Stimulated activated CD8-positive, alpha-beta memory T cell treated with anti-CD3 and anti-CD28 coated beads, Interleukin-15, amount 100 ng/mL, for 24 hours (primary cell): ENCODE data around the gene ZNF157.
"Not testable (repeated sequence)": the region's sequence is repeated elsewhere in the genome, so short reads cannot be mapped to it uniquely, and the experiment has no call there.

Source experiments
- DNase-seq: peaks from one replicate; pipeline ENCODE4 v3.0.0-alpha.2; 2020; ENCODE audit warnings: low read depth

ZNF157 gene

GRCh38 chrX:47370278-47370677 is at the start of gene ZNF157:
Gene ZNF157 (plus strand): TSS chrX:47370578. CDS start chrX:47370669, 91 bp downstream.
- no peak for DNase-seq

DNA sequence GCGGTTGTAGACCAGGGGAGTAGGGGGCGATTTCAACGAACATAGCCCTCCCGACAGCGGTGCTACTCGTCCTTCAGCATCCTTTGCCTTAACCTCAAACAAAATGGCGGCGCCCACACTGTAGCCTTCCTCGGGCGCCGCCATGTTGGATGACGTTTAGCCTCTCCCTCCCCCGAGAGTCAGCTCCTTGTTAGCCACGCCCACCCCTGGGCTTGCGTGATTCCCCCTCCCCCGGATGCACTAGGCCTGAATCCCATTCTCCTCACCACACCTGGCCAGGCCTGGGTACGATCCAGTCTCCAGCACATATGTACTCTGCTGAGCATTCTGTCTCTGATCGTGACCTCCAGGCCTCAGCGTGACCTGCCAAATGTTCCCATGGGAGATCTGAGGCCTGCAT is 49.0 kb upstream of the ZNF157 start:
- DNase-seq: no peak

DNA sequence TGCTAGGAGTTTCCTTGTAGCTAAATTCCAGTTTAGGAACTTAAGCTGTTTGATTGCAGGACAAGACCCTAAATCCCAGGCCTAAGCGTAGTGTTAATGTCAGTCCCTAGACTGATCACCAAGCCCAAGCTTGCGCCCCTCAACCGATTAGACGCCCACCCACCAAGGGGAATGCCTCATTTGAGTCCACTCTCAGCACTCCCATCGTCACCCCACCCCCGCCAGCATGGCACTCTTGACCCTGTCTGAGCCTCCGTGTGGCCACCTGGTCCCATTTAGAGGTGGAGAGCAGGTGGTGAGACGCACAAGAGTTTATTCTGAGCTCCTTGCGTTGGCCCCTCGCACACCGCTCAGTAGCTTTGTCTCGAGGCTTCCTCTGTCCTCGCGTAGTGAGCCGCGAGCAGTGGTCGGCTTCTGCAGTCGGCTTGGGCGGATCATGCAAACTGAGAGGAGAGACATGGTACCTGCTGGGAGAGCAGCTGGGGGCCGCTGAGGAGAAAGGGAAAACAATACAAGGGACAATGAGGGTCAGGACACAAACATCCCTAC is 48.5 kb upstream of the ZNF157 start:
- DNase-seq: no peak

DNA sequence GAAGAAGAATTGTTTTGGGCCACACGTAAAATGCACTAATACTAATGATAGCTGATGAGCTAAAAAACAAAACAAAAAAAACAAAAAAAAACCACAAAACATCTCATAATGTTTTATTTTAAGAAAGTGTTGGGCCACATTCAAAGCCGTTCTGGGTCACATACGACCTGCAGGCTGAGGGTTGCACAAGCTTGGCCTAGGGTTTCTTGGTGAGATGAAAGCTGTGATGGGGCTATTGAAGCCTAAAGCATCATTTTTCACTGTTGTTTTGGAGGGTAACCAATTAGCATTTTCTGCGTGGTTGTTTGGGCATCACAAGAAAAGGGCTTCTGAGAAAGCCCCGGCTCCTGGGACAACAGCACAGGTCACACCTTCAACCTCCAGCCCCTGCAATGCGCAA is 42.5 kb upstream of the ZNF157 start:
- no peak for DNase-seq

DNA sequence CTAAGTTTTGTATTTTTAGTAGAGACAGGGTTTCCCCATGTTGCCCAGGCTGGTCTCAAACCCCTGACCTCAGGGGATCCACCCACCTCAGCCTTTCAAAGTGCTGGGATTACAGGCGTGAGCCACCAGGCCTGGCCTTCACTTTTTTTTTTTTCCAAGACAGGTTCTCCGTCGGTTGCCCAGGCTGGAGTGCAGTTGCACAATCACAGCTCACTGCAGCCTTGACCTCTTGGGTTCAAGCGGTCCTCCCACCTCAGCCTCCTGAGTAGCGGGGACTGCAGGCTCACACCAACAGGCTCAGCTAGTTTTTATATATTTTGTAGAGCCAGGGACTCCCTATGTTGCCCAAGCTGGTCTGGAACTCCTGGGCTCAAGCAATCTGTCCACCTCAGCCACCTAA is 37.6 kb upstream of the ZNF157 start:
- DNase-seq: not testable (repeated sequence)

DNA sequence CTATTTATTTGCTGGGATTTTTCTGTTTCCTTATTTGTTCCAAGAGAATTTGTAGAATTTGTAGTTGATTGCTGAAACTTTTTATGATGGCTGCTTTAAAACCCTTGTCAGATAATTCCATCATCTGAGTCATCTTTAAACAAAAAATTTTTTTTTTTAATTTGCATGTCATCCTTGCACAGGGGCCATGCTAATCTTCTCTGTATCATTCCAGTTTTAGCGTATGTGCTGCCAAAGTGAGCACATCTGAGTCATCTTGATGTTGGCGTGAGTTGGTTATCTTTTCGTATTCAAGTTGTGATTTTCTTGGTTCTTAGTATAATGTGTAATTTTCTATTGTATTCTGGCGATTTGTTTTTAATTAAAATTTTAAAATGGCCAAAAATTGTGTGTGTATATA is 18.7 kb upstream of the ZNF157 start:
- no peak for DNase-seq

DNA sequence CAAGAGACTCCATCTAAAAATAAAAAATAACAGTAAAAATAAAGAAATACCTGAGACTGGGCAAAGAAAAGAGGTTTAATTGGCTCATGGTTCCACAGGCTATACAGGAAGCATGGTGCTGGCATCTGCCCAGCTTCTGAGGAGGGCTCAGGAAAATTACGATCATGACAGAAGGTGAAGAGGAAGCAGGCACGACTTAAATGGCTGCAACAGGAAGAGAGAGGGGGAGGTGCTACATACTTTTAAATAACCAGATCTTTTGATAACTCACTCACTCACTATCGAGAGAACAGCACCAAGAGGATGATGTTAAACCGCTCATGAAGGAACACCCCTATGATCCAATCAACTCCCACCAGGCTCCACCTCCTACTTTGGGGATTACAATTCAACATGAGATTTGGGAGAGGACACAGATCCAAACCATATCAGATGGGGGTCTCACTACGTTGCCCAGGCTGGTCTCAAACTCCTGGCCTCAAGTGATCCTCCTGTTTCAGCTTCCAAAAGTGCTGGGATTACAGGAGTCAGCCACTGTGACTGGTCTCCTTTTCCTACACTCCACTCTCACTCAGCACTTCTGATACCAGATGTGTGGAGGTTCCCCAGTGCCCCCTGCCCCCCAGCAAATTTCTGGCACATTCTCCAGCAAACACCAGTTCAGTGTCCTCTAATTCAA is 11.9 kb upstream of the ZNF157 start:
- no peak for DNase-seq

GRCh38 chrX:47360423-47361179 is 9.8 kb upstream of the ZNF157 start:
- no peak for DNase-seq

DNA sequence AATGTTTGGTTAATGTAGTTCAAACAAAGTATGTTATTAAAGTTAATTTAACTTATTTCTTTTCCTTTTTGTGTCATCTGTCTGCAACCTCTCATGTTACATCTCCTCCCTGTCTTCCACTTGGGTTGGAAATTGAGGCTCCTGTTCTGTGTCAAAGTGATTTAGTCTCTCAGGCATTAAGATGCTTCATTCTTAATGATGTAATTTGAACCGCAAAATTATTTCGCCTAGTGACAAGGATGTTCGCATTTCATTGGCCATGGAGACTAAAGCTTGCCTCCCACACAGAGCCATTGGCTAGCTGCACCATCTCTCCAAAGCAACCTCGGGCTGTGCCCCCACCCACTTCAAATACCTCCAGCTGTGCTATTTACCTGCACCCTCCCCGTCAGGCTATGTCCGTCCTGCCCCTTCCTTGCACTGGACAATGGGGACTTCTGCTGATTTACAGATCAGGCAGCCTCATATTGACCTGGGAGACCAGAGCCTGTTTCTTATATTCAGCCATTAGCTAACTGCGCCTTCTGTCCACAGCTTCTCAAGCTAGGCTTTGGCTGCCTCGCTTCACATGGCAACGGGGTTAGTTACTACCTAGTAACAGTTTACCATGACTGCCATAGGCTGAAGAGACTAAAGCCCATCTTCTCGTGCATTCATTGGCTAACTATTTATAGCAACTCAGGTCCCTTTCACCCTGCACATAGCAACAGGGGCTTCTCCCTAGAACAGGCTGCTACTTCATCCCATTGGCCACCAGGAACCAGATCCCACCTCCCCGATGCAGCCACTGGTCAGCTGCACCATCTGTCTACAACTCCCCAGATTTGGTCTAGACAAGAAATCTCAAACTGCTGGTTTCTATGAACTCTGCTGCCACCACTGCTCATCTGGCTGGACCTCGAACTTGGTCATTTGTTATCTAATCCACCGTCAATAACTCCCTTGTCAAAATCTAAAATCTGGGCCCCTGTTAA is 8.6 kb upstream of the ZNF157 start:
- no peak for DNase-seq

GRCh38 chrX:47366041-47366722 is 4.2 kb upstream of the ZNF157 start:
- DNase-seq: no peak

DNA sequence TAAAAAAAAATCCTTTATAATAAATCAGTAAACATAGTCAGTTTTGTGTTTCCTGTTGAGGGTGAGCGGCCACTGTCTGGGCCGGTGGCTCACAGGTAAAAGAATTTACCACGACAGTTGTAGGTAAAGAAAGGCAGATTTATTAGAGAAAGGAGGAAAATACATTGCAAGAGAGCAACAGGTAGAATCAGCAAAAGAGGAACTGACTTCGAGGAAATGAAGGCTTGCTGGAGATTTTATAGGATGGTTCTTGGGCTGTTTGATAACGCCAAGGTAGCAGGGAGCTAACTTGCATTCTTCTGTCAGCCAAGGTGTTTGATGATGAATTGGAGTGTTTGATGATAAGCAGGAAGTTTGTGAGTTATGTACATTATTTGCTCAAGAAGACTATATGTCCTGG is 2.8 kb downstream of the ZNF157 start:
- no peak for DNase-seq

- DNase-seq: no peak
Measured at GRCh38 chrX:47380268-47380667, 9.9 kb downstream of the ZNF157 start.

DNA sequence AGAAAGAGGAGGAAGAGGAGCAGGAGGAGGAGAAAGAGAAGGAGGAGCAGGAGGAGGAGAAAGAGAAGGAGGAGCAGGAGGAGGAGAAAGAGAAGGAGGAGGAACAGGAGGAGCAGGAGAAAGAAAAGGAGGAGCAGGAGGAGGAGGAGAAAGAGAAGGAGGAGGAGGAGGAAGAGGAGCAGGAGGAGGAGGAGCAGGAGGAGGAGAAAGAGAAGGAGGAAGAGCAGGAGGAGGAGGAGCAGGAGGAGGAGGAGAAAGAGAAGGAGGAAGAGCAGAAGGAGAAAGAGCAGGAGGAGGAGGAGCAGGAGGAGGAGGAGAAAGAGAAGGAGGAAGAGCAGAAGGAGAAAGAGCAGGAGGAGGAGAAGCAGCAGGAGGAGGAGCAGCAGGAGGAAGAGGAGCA is 10.5 kb downstream of the ZNF157 start:
- not testable (repeated sequence) for DNase-seq

GRCh38 chrX:47384502-47384901 is 14.1 kb downstream of the ZNF157 start:
- DNase-seq: peak; percentile 21

GRCh38 chrX:47390780-47391179 is 20.4 kb downstream of the ZNF157 start:
- no peak for DNase-seq

GRCh38 chrX:47413179-47413594 is 42.8 kb downstream of the ZNF157 start:
- DNase-seq: no peak

- DNase-seq: no peak
Measured at GRCh38 chrX:47420265-47420664, 49.9 kb downstream of the ZNF157 start.

DNA sequence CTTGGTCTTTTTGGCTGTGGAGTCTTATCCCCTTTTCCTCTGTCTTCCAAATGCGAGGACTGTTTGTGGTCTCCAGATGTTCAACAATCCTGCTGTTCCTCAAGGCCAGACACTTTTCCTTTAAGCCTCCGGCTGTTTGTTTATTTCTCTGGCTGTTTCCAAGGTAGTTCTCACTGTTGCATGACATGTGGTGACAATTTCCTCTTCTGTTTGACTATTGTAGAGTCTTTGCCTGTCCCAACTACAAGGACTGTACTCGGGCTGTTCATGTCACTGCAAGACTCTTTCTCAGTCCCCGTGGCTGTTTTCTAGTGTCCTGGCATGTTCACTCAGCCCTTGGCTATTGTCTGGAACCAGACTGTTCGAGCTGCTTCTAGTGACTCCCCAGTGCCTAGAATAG is 50.6 kb downstream of the ZNF157 start:
- DNase-seq: no peak

DNA sequence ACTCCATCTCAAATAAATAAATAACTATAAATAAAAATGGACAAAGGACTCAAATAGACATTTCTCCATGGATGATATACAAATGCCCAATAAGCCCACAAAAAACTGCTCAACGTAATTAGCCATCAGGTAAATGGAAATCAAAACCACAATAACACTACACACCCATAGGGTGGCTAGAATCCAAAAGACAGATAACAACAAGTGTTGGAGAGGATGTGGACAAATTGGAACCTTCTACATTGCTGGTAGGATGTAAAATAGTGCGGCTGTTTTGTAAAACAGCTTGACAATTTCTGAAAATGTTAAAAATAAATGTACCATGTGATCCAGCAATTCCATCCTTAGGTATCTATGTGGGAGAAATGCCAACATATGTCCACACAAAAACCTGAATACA is 52.1 kb downstream of the ZNF157 start:
- DNase-seq: no peak

DNA sequence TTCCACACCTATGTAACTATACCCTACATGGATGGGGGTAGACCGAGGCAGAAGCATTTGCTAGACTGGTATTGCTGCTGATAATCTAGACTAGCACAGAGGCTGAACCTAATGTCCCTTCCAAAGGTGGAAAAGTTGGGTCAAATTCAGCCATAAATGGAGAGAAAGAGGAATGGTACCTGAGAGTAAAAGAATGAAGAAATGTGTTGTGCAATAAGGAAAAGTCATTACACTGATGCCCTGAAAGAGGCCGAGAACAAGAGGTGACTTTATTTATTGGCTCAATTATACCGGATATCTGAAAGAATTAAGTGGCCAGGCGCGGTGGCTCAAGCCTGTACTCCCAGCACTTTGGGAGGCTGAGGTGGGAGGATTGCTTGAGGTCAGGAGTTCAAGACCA is 60.5 kb downstream of the ZNF157 start:
- DNase-seq: no peak

GRCh38 chrX:47446431-47446830 is 76.1 kb downstream of the ZNF157 start:
- no peak for DNase-seq

DNA sequence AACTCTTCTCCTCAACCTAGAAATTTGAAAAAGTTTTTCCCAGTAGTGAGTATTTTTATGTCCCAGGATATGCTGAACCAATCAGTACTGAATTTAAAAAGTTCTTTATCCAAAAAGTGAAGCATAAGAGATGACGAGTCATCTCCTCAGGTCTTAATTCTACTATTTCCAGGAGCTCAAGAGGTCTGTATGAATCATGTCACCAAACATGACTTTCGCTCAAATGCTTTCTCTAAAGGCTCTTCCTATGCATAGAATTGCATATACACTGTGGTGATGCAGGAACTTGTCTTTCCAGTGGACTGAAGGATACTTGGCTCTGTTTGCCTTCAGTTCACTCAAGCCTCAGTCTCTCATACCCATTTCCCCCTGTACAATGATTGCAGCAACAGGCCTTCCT is 76.6 kb downstream of the ZNF157 start:
- DNase-seq: no peak
